ENCODE measurements around the gene TRIM56. TPM values are rescaled to one million over a fixed set of nuclear protein-coding genes. Genes with fewer than 3 reads are reported as not detected.

TRIM56 gene
- total and polyA plus RNA-seq, 2 donors (not counting 1 experiment from before 2014, with no cell fraction given) = 6.0 to 27.6 TPM

DNA sequence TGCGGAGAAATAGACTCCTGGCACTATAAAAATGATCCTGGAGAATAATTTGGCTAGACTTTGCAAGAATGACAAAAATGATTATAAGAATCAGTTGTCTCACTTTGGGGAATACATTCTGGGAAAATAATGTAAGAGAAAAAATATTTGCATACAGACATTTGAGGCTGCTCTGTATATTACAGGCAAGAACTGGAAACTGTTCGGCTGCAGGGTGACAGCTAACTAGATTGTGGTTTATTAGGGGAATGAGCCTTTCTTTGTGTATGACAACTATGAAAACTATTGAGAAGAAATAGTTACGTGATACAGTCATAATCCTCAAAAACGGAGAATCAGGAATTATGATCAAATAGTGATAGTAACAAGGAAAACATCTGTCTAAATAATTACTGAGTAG is 8.6 kb downstream of the TRIM56 start:
- Histone ChIP-seq H3K9ac (ENCODE audit: insufficient read depth, low read length) (no peak overlapping the region), H3K79me2 (ENCODE audit: control insufficient read depth, insufficient read depth, low read length) (peaks cover 26% of the 10 kb centered on the region), H3K27ac (ENCODE audit: insufficient read depth, low read length) (peak overlapping the region; percentile 94), H3K36me3 (ENCODE audit: control insufficient read depth, insufficient read depth, low read length) (peaks cover 11% of the 10 kb centered on the region), H3K4me2 (ENCODE audit: extremely low read depth, insufficient read depth, low read length) (peak overlapping the region; percentile 71), H3K9me3 (ENCODE audit: control insufficient read depth, insufficient read depth, low read depth, low read length) (no peaks in the 10 kb centered on the region), H3K4me1 (ENCODE audit: control insufficient read depth, extremely low read depth, insufficient read depth, low read length) (peaks cover 11% of the 10 kb centered on the region), H4K20me1 (ENCODE audit: control insufficient read depth, extremely low read depth, insufficient read depth, low read length) (no peaks in the 10 kb centered on the region), H3K27me3 (ENCODE audit: control insufficient read depth, insufficient read depth, low read length) (no peaks in the 10 kb centered on the region), H3K4me3 (replicated peaks in 1 of 4; ENCODE audit: control extremely low read depth in 1 of 4, insufficient read depth in 1 of 4, low read depth in 3 of 4, low read length in 4 of 4) (no peak overlapping the region), H2AFZ (ENCODE audit: low read length) (no peak overlapping the region)
- no peak for TF ChIP-seq EZH2 (IDR thresholded peaks at IDR 0.05; ENCODE audit: low read length, missing control alignments)
- TF ChIP-seq, protein P1, sequence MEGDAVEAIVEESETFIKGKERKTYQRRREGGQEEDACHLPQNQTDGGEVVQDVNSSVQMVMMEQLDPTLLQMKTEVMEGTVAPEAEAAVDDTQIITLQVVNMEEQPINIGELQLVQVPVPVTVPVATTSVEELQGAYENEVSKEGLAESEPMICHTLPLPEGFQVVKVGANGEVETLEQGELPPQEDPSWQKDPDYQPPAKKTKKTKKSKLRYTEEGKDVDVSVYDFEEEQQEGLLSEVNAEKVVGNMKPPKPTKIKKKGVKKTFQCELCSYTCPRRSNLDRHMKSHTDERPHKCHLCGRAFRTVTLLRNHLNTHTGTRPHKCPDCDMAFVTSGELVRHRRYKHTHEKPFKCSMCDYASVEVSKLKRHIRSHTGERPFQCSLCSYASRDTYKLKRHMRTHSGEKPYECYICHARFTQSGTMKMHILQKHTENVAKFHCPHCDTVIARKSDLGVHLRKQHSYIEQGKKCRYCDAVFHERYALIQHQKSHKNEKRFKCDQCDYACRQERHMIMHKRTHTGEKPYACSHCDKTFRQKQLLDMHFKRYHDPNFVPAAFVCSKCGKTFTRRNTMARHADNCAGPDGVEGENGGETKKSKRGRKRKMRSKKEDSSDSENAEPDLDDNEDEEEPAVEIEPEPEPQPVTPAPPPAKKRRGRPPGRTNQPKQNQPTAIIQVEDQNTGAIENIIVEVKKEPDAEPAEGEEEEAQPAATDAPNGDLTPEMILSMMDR (conservative IDR thresholded peaks at IDR 0.05 in 1 of 2, IDR thresholded peaks at IDR 0.05 in 1 of 2; ENCODE audit: low read depth in 1 of 2, low read length in 2 of 2) = no peak
- peak; percentile 61 to 91 for DNase-seq (ENCODE audit: low read depth in 2 of 2)

DNA sequence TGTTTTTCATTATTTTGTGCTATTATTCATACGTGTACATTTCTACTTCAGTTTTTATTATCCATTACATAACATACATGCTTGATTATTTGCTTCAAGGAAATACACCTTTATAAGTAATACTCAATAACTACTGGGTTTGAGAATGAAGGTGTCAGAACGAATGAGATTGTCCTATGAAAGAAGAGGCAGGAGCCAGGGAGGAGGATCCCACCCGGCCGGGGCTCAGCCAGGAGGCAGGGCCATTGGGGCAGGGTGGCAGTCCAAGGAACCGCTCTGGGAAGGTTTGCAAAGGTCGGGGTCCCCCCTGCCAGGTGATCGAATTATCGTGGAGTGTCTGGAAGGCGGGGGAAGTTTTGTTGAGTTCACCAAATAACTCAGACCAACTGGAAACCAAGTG is 9.1 kb downstream of the TRIM56 start:
- TF ChIP-seq EZH2 (IDR thresholded peaks at IDR 0.05; ENCODE audit: low read length, missing control alignments) = no peak
- TF ChIP-seq, protein P1 (conservative IDR thresholded peaks at IDR 0.05 in 1 of 2, IDR thresholded peaks at IDR 0.05 in 1 of 2; ENCODE audit: low read depth in 1 of 2, low read length in 2 of 2) = no peak
- Histone ChIP-seq H4K20me1 (ENCODE audit: control insufficient read depth, extremely low read depth, insufficient read depth, low read length) (no peaks in the 10 kb centered on the region), H3K36me3 (ENCODE audit: control insufficient read depth, insufficient read depth, low read length) (peaks cover 9% of the 10 kb centered on the region), H2AFZ (ENCODE audit: low read length) (no peak overlapping the region), H3K9me3 (ENCODE audit: control insufficient read depth, insufficient read depth, low read depth, low read length) (no peaks in the 10 kb centered on the region), H3K27ac (ENCODE audit: insufficient read depth, low read length) (peak overlapping the region; percentile 94), H3K27me3 (ENCODE audit: control insufficient read depth, insufficient read depth, low read length) (no peaks in the 10 kb centered on the region), H3K4me1 (ENCODE audit: control insufficient read depth, extremely low read depth, insufficient read depth, low read length) (peaks cover 14% of the 10 kb centered on the region), H3K4me3 (replicated peaks in 1 of 4; ENCODE audit: control extremely low read depth in 1 of 4, insufficient read depth in 1 of 4, low read depth in 3 of 4, low read length in 4 of 4) (no peak overlapping the region), H3K4me2 (ENCODE audit: extremely low read depth, insufficient read depth, low read length) (peak overlapping the region; percentile 71), H3K79me2 (ENCODE audit: control insufficient read depth, insufficient read depth, low read length) (peaks cover 21% of the 10 kb centered on the region), H3K9ac (ENCODE audit: insufficient read depth, low read length) (peak overlapping the region; percentile 50)
- DNase-seq (ENCODE audit: low read depth in 2 of 2) = no peak

DNA sequence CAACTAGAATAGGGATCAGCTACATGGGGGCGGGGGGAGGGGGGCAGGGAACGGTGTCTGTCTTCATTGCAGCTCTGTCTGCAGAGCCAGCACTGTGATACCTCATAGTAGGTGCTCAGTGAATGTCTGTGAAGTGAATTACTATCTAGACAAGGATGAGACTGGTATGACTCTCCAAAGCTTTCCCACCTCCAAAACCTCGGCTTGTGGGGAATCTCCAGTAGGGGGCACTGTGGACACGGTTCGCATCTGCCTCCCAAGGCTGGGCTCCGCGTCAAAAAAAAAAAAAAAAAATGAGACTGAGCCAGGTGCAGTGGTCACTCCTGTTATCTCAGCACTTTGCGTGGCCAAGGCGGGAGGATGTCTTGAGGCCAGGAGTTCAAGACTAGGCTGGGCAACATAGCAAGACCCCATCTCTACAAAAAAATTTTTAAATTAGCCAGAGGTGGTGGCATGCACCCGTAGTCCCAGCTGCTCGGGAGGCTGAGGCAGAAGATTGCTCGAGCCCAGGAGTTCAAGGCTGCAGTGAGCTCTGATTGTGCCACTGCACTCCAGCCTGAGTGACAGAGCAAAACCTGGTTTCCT is 9.6 kb downstream of the TRIM56 start:
- Histone ChIP-seq H3K4me2 (ENCODE audit: extremely low read depth, insufficient read depth, low read length) (peak overlapping the region; percentile 71), H3K4me3 (replicated peaks in 1 of 4; ENCODE audit: control extremely low read depth in 1 of 4, insufficient read depth in 1 of 4, low read depth in 3 of 4, low read length in 4 of 4) (no peak overlapping the region), H3K79me2 (ENCODE audit: control insufficient read depth, insufficient read depth, low read length) (peaks cover 16% of the 10 kb centered on the region), H3K9me3 (ENCODE audit: control insufficient read depth, insufficient read depth, low read depth, low read length) (no peaks in the 10 kb centered on the region), H2AFZ (ENCODE audit: low read length) (no peak overlapping the region), H4K20me1 (ENCODE audit: control insufficient read depth, extremely low read depth, insufficient read depth, low read length) (no peaks in the 10 kb centered on the region), H3K27me3 (ENCODE audit: control insufficient read depth, insufficient read depth, low read length) (no peaks in the 10 kb centered on the region), H3K9ac (ENCODE audit: insufficient read depth, low read length) (peak overlapping the region; percentile 50), H3K36me3 (ENCODE audit: control insufficient read depth, insufficient read depth, low read length) (peaks cover 5% of the 10 kb centered on the region), H3K4me1 (ENCODE audit: control insufficient read depth, extremely low read depth, insufficient read depth, low read length) (peaks cover 17% of the 10 kb centered on the region), H3K27ac (ENCODE audit: insufficient read depth, low read length) (peak overlapping the region; percentile 94)
- TF ChIP-seq, protein P1 (conservative IDR thresholded peaks at IDR 0.05 in 1 of 2, IDR thresholded peaks at IDR 0.05 in 1 of 2; ENCODE audit: low read depth in 1 of 2, low read length in 2 of 2) = peak; percentile 69 to 85
- TF ChIP-seq EZH2 (IDR thresholded peaks at IDR 0.05; ENCODE audit: low read length, missing control alignments) = no peak
- peak; percentile 53 to 69 for DNase-seq (ENCODE audit: low read depth in 2 of 2)
